Lower leg skin (tissue), 3 donors: Measurements from ENCODE around the gene SMPDL3A.

Source experiments
- CTCF ChIP-seq, 3 donors: fragments of 450-650 bp; IDR thresholded peaks; one replicate each; pipeline ENCODE4 v1.5.1; 2016; ENCODE audit warnings: antibody characterized with exemption in 3 of 3, mild to moderate bottlenecking in 3 of 3, moderate library complexity in 2 of 3
- POLR2A ChIP-seq, 2 donors: fragments of 450-650 bp; IDR thresholded peaks; one replicate each; pipeline ENCODE4 v1.6.1; 2016 to 2017; ENCODE audit warnings: antibody characterized with exemption in 2 of 2, mild to moderate bottlenecking in 1 of 2, moderate library complexity in 1 of 2

- no peak for TF ChIP-seq POLR2A (IDR thresholded peaks at IDR 0.05)
- TF ChIP-seq CTCF (IDR thresholded peaks at IDR 0.05) = no peak
These were observed 42.5 kb downstream of the SMPDL3A start for GRCh38 chr6:122831511-122831910.
